G401.6 (cell line): Measurements from ENCODE around the gene GTSE1.

ENCODE experiments used
- FAIRE-seq: peaks from 2 replicates; lab custom pipeline; 2012; peaks lifted over from hg19 to GRCh38; lab: Jason Lieb, UNC

Gene GTSE1

DNA sequence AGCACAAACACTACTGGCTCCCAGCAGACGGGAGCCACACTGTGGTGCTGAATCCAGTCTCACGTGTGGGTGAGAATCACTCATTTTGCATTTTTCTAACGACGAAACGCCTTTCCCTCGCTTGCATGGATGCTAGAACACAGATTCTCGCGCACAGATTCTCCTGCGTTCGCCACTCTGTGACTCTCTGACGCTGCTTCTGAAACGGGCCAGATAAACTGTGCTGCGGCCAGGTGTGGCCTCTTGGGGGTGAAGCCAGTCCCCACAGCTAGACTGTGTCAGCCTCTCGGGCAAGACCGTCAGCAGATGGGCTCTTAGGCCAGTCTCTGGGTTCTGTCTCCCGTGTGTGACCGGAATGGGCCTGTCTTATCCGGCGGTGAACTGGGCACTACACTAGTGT, 83.4 kb downstream of the GTSE1 start:
- no peak for FAIRE-seq
